Gastroesophageal sphincter (tissue), 4 donors: ENCODE measurements around the gene SORL1-AS1.

Experiments
- ATAC-seq: fragments of 150-250 bp; one replicate; pipeline ENCODE4 v1.9.1; 2016; ENCODE audit warnings: mild to moderate bottlenecking, moderate library complexity
- H3K27ac ChIP-seq, 4 donors: fragments of 200-600 bp; sonication (generic) in 3 of 4; 1 replicate in 3 of 4; 2 replicates in 1 of 4; pipeline ENCODE4 v1.5.1; 2016 to 2019
- H3K27me3 ChIP-seq: fragments of 200-600 bp; sonication (generic); one replicate; pipeline ENCODE4 v1.5.1; 2019
- H3K36me3 ChIP-seq, 2 donors: fragments of 200-600 bp; sonication (generic); one replicate each; pipeline ENCODE4 v1.5.1; 2019; ENCODE audit warnings: control low read depth in 1 of 2
- H3K4me1 ChIP-seq, 3 donors: fragments of 200-600 bp; sonication (generic); 1 replicate in 2 of 3; 2 replicates in 1 of 3; pipeline ENCODE4 v1.5.1; 2016 to 2019; ENCODE audit warnings: control low read depth in 2 of 3
- H3K4me3 ChIP-seq, 2 donors: fragments of 200-600 bp; sonication (generic); one replicate each; pipeline ENCODE4 v1.5.1; 2019; ENCODE audit warnings: mild to moderate bottlenecking in 1 of 2, moderate library complexity in 1 of 2
- H3K9me3 ChIP-seq, 3 donors: fragments of 200-600 bp; sonication (generic); one replicate each; pipeline ENCODE4 v1.5.1; 2017 to 2019; ENCODE audit warnings: control low read depth in 2 of 3
- CTCF ChIP-seq, 4 experiments: fragments of 200-600 bp in 2 of 4; fragments of 450-650 bp in 2 of 4; sonication (generic) in 1 of 4; IDR thresholded peaks; one replicate each; pipeline ENCODE4 v1.5.1; 2017 to 2019; ENCODE audit warnings: antibody characterized with exemption in 4 of 4, mild to moderate bottlenecking in 2 of 4, moderate library complexity in 2 of 4
- EP300 ChIP-seq: sonication (generic); formaldehyde crosslinking; IDR thresholded peaks from one replicate; pipeline ENCODE4 v1.6.1; 2017; ENCODE audit warnings: antibody characterized with exemption, mild to moderate bottlenecking
- POLR2A ChIP-seq, 2 donors: fragments of 450-650 bp; IDR thresholded peaks; one replicate each; pipeline ENCODE4 v1.6.1; 2017; ENCODE audit warnings: antibody characterized with exemption in 2 of 2, mild to moderate bottlenecking in 2 of 2, moderate library complexity in 1 of 2
- POLR2AphosphoS5 ChIP-seq: sonication (generic); formaldehyde crosslinking; IDR thresholded peaks from one replicate; pipeline ENCODE4 v1.6.1; 2017; ENCODE audit warnings: antibody characterized with exemption
- WGBS, 2 donors: methylation state at CpG; one replicate each; pipeline ENCODE4 v1.1.5; 2018; ENCODE audit warnings: low coverage in 1 of 2; 5-methylcytosine and 5-hydroxymethylcytosine counted together

Gene SORL1-AS1

GRCh38 chr11:121463689-121464335 lies 11.0 kb upstream of the SORL1-AS1 start:
- TF ChIP-seq POLR2AphosphoS5, result no peak
- TF ChIP-seq POLR2A (IDR thresholded peaks at IDR 0.05), result no peak
- TF ChIP-seq EP300, result no peak
- TF ChIP-seq CTCF (IDR thresholded peaks at IDR 0.05), result no peak
- no peaks in the 10 kb centered on the region for H3K27me3 ChIP-seq
- ATAC-seq, result no peak
- H3K36me3 ChIP-seq, result no peaks in the 10 kb centered on the region
- H3K9me3 ChIP-seq, result no peaks in the 10 kb centered on the region
- peak overlapping the region; percentile 55 to 83 (median 82) for H3K27ac ChIP-seq
- peaks cover 3 to 65% (median 24%) of the 10 kb centered on the region in 3 donors for H3K4me1 ChIP-seq
- 14 to 48% methylated on average over 2 to 6 of the region's 6 CpGs for WGBS, 2 donors
- no peak overlapping the region for H3K4me3 ChIP-seq

- Histone ChIP-seq H3K27me3 (no peaks in the 10 kb centered on the region), H3K9me3 (no peaks in the 10 kb centered on the region), H3K4me3 (no peak overlapping the region), H3K27ac (no peak overlapping the region), H3K36me3 (no peaks in the 10 kb centered on the region), H3K4me1 (peaks cover 3 to 47% (median 13%) of the 10 kb centered on the region in 3 donors)
- TF ChIP-seq CTCF (IDR thresholded peaks at IDR 0.05) (no peak), EP300 (no peak), POLR2A (IDR thresholded peaks at IDR 0.05) (no peak), POLR2AphosphoS5 (no peak)
- ATAC-seq, result no peak
- 89% methylated on average over 7 of the region's 7 CpGs for WGBS, 2 donors
Measured at GRCh38 chr11:121461843-121462242, 9.1 kb upstream of the SORL1-AS1 start.

GRCh38 chr11:121460941-121461514 lies 8.3 kb upstream of the SORL1-AS1 start:
- peaks cover 3 to 39% (median 7%) of the 10 kb centered on the region in 3 donors for H3K4me1 ChIP-seq
- TF ChIP-seq POLR2A (IDR thresholded peaks at IDR 0.05), result no peak
- no peak for TF ChIP-seq EP300
- TF ChIP-seq POLR2AphosphoS5, result no peak
- no peak for TF ChIP-seq CTCF (IDR thresholded peaks at IDR 0.05)
- no peaks in the 10 kb centered on the region for H3K27me3 ChIP-seq
- ATAC-seq, result no peak
- no peaks in the 10 kb centered on the region for H3K36me3 ChIP-seq
- H3K4me3 ChIP-seq, result no peak overlapping the region
- WGBS, 2 donors, result 83 to 87% methylated on average over 3 to 4 of the region's 4 CpGs
- H3K27ac ChIP-seq, result no peak overlapping the region
- H3K9me3 ChIP-seq, result no peaks in the 10 kb centered on the region

GRCh38 chr11:121459413-121460017 lies 6.7 kb upstream of the SORL1-AS1 start:
- ATAC-seq, result no peak
- TF ChIP-seq CTCF (IDR thresholded peaks at IDR 0.05), result no peak
- TF ChIP-seq POLR2AphosphoS5, result no peak
- TF ChIP-seq POLR2A (IDR thresholded peaks at IDR 0.05), result no peak
- TF ChIP-seq EP300, result no peak
- Histone ChIP-seq H3K27ac (no peak overlapping the region), H3K36me3 (no peaks in the 10 kb centered on the region), H3K4me1 (peaks cover 3 to 24% (median 5%) of the 10 kb centered on the region in 3 donors), H3K9me3 (no peaks in the 10 kb centered on the region), H3K4me3 (no peak overlapping the region), H3K27me3 (no peaks in the 10 kb centered on the region)
- WGBS, 2 donors, result 41 to 65% methylated on average over 5 of the region's 7 CpGs

- Histone ChIP-seq H3K4me1 (peaks cover 0 to 14% (median 0%) of the 10 kb centered on the region in 3 donors), H3K36me3 (no peaks in the 10 kb centered on the region), H3K9me3 (no peaks in the 10 kb centered on the region), H3K27me3 (no peaks in the 10 kb centered on the region), H3K4me3 (no peak overlapping the region), H3K27ac (no peak overlapping the region)
- WGBS, 2 donors, result 93 to 96% methylated on average over 8 to 9 of the region's 9 CpGs
- no peak for ATAC-seq
- TF ChIP-seq POLR2AphosphoS5, result no peak
- no peak for TF ChIP-seq POLR2A (IDR thresholded peaks at IDR 0.05)
- TF ChIP-seq CTCF (IDR thresholded peaks at IDR 0.05), result no peak
- TF ChIP-seq EP300, result no peak
Measured at GRCh38 chr11:121458551-121458950, 5.8 kb upstream of the SORL1-AS1 start.
